DND-41 (cell line): ENCODE data around the gene RAD9A.

Source experiments
- ATAC-seq: fragments of 200-7000 bp; cut with Tn5 transposase; 3 replicates; pipeline ENCODE4 v1.9.1; 2021; ENCODE audit warnings: low read depth; ENCODE audit not compliant: insufficient read depth
- DNase-seq: peaks from one replicate; pipeline ENCODE4 v3.0.0-alpha.2; 2020
- H2AFZ ChIP-seq: 2 replicates; pipeline ENCODE4 v1.6.0; 2012; ENCODE audit warnings: low read depth, low read length
- H3K27ac ChIP-seq: 2 replicates; pipeline ENCODE4 v1.5.1; 2012; ENCODE audit warnings: low read length, inconsistent platforms
- H3K27me3 ChIP-seq: fragments of 200-600 bp; sonication (generic); 2 replicates; pipeline ENCODE4 v1.6.0; 2012; ENCODE audit warnings: low read length, mild to moderate bottlenecking, inconsistent platforms; ENCODE audit not compliant: insufficient read depth, poor library complexity
- H3K36me3 ChIP-seq: 2 replicates; pipeline ENCODE4 v1.5.1; 2012; ENCODE audit warnings: low read length, inconsistent platforms; ENCODE audit not compliant: insufficient read depth
- H3K4me1 ChIP-seq: 2 replicates; pipeline ENCODE4 v1.5.1; 2012; ENCODE audit warnings: mild to moderate bottlenecking, low read length; ENCODE audit not compliant: insufficient read depth
- H3K4me2 ChIP-seq: 2 replicates; pipeline ENCODE4 v1.6.0; 2012; ENCODE audit warnings: mild to moderate bottlenecking, moderate library complexity, low read length, inconsistent platforms; ENCODE audit not compliant: insufficient read depth
- H3K4me3 ChIP-seq, 2 experiments: fragments of 200-600 bp in 1 of 2; shearing (Covaris generic) in 1 of 2; 2 replicates each; pipeline ENCODE4 v1.5.1; 2012 to 2016; ENCODE audit warnings: inconsistent platforms in 2 of 2, low read length in 2 of 2, mild to moderate bottlenecking in 2 of 2, low read depth in 1 of 2, moderate library complexity in 1 of 2
- H3K79me2 ChIP-seq: 2 replicates; pipeline ENCODE4 v1.6.0; 2012; ENCODE audit warnings: low read length, inconsistent platforms; ENCODE audit not compliant: insufficient read depth
- H3K9ac ChIP-seq: 2 replicates; pipeline ENCODE4 v1.6.0; 2012; ENCODE audit warnings: low read depth, mild to moderate bottlenecking, inconsistent platforms, low read length, moderate library complexity
- H3K9me3 ChIP-seq: 2 replicates; pipeline ENCODE4 v1.5.1; 2012; ENCODE audit warnings: low read length, moderate library complexity, mild to moderate bottlenecking, inconsistent platforms; ENCODE audit not compliant: insufficient read depth, severe bottlenecking
- H4K20me1 ChIP-seq: 2 replicates; pipeline ENCODE4 v1.6.0; 2012; ENCODE audit warnings: low read length; ENCODE audit not compliant: insufficient read depth
- EZH2 ChIP-seq: IDR thresholded peaks from 3 replicates; pipeline ENCODE4 v1.6.1; 2012; ENCODE audit warnings: borderline replicate concordance, low read depth, mild to moderate bottlenecking, moderate library complexity, low read length, inconsistent platforms; ENCODE audit not compliant: severe bottlenecking
- TF ChIP-seq, protein P1 (sequence below): IDR thresholded peaks from 2 replicates; pipeline ENCODE4 v1.5.1; 2012; ENCODE audit warnings: borderline replicate concordance, low read length, moderate library complexity, mild to moderate bottlenecking; ENCODE audit not compliant: poor library complexity, severe bottlenecking; ENCODE audit errors: extremely low read depth

RAD9A gene

GRCh38 chr11:67410369-67410831, 18.6 kb downstream of the RAD9A start:
- H3K9me3 ChIP-seq = no peaks in the 10 kb centered on the region
- no peak overlapping the region for H3K4me3 ChIP-seq
- H3K27me3 ChIP-seq = no peaks in the 10 kb centered on the region
- H3K27ac ChIP-seq = peak overlapping the region; percentile 89
- peaks cover 27% of the 10 kb centered on the region for H3K79me2 ChIP-seq
- no peaks in the 10 kb centered on the region; the same call in 1 of the 2 replicates for H4K20me1 ChIP-seq
- H2AFZ ChIP-seq = no peak overlapping the region
- H3K9ac ChIP-seq = peak overlapping the region; percentile 99; the same call in 1 of the 2 replicates
- peak overlapping the region; percentile 82 for H3K4me2 ChIP-seq
- peaks cover 80% of the 10 kb centered on the region for H3K4me1 ChIP-seq
- DNase-seq (no peak), ATAC-seq (no peak)
- TF ChIP-seq EZH2 = no peak
- TF ChIP-seq, protein P1, sequence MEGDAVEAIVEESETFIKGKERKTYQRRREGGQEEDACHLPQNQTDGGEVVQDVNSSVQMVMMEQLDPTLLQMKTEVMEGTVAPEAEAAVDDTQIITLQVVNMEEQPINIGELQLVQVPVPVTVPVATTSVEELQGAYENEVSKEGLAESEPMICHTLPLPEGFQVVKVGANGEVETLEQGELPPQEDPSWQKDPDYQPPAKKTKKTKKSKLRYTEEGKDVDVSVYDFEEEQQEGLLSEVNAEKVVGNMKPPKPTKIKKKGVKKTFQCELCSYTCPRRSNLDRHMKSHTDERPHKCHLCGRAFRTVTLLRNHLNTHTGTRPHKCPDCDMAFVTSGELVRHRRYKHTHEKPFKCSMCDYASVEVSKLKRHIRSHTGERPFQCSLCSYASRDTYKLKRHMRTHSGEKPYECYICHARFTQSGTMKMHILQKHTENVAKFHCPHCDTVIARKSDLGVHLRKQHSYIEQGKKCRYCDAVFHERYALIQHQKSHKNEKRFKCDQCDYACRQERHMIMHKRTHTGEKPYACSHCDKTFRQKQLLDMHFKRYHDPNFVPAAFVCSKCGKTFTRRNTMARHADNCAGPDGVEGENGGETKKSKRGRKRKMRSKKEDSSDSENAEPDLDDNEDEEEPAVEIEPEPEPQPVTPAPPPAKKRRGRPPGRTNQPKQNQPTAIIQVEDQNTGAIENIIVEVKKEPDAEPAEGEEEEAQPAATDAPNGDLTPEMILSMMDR = no peak
- peaks cover 27% of the 10 kb centered on the region for H3K36me3 ChIP-seq

DNA sequence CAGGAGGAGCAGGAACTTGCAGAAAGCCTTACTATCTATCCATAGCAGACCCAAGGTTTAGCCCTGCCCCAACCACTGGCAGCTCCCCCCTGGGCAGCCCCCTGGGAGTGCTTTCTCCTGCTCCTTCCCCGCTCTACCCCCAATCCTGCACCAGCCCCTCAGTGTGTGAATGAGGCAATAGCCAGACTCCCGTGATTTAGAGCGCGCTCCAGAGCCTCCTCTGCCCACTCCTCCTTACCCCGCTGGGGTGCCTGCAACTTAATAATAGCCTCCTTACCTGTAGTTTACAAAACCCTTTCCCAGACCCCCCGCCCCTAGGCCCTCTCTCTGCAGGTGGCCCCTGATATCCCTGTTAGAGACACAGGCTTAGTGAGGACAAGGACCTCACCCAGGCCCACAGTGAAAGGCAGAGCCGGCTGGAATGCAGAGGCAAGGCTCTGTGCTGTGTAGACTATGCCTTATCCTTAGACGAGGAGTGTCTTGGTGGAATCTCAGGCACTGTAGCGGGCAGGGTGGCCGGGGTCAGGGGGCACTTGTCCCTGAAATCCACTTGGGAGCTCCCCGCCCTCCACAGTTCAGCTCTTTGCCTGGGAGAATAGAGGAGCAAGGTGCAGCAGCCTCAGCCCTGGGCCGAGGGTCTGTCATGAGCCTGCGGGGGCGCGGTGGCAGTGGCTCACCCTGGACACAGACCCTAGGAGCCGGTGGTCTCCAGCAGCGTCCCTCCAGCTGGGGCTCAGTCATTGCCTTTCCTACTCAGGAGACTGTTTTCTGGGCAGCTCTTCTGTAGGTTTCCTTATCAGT, 19.4 kb downstream of the RAD9A start:
- ATAC-seq (no peak), DNase-seq (peak; percentile 26)
- no peak for TF ChIP-seq EZH2
- Histone ChIP-seq H4K20me1 (no peaks in the 10 kb centered on the region; the same call in 1 of the 2 replicates), H3K4me1 (peaks cover 77% of the 10 kb centered on the region), H3K4me2 (no peak overlapping the region), H3K27me3 (no peaks in the 10 kb centered on the region), H3K79me2 (peaks cover 24% of the 10 kb centered on the region), H2AFZ (no peak overlapping the region), H3K36me3 (peaks cover 19% of the 10 kb centered on the region), H3K9ac (0 out of 2 replicates have a peak overlapping the region, but pooled peaks have one; percentile 99), H3K9me3 (no peaks in the 10 kb centered on the region), H3K27ac (peak overlapping the region; percentile 89), H3K4me3 (no peak overlapping the region)

GRCh38 chr11:67411785-67412152, 20.0 kb downstream of the RAD9A start:
- H3K27me3 ChIP-seq = no peaks in the 10 kb centered on the region
- no peak for ATAC-seq
- peaks cover 13% of the 10 kb centered on the region for H3K36me3 ChIP-seq
- H2AFZ ChIP-seq = no peak overlapping the region
- DNase-seq = peak; percentile 26
- peaks cover 22% of the 10 kb centered on the region for H3K79me2 ChIP-seq
- peaks cover 77% of the 10 kb centered on the region for H3K4me1 ChIP-seq
- H3K27ac ChIP-seq = peak overlapping the region; percentile 89
- no peak overlapping the region for H3K4me3 ChIP-seq
- no peak for TF ChIP-seq EZH2
- TF ChIP-seq, protein P1 = no peak
- 0 out of 2 replicates have a peak overlapping the region, but pooled peaks have one; percentile 2 for H3K9ac ChIP-seq
- no peaks in the 10 kb centered on the region; the same call in 1 of the 2 replicates for H4K20me1 ChIP-seq
- H3K9me3 ChIP-seq = no peaks in the 10 kb centered on the region
- no peak overlapping the region for H3K4me2 ChIP-seq
